ENCODE measurements around the gene ANXA6. TPM values are rescaled to one million over a fixed set of nuclear protein-coding genes. Genes with fewer than 3 reads are reported as not detected.

The ANXA6 gene
- total RNA-seq, 1 experiment from 2014 or later: 98.7 TPM

GRCh38 chr5:151128817-151129216 lies 28.8 kb downstream of the ANXA6 start:
- Mint-ChIP-seq H3K4me1 (peaks cover 10 to 13% of the 10 kb centered on the region in 2 experiments), H3K4me3 (no peak overlapping the region), H3K27ac (0 out of 7 replicates have a peak overlapping the region, but pooled peaks of 1 of the 3 experiments have one; percentile 32), H3K27me3 (ENCODE audit: low read depth) (no peaks in the 10 kb centered on the region), H3K9me3 (no peaks in the 10 kb centered on the region), H3K36me3 (ENCODE audit: insufficient read depth in 1 of 3, low read depth in 3 of 3) (peaks cover 19 to 71% (median 55%) of the 10 kb centered on the region in 3 experiments; a peak in 6 of 7 replicates)
- H3K9ac ChIP-seq (ENCODE audit: extremely low read depth, insufficient read length, low read length): no peak overlapping the region
- no peak overlapping the region for H4K91ac ChIP-seq (ENCODE audit: insufficient read length, low read depth, low read length)
- H3K4me2 ChIP-seq (ENCODE audit: insufficient read depth, insufficient read length, low read length): no peak overlapping the region
- H2BK20ac ChIP-seq (ENCODE audit: low read depth, low read length, poor library complexity, severe bottlenecking): no peak overlapping the region
- H3K18ac ChIP-seq (ENCODE audit: insufficient read length, low read depth, low read length): no peak overlapping the region
- H3K4ac ChIP-seq (ENCODE audit: low read depth, low read length): no peak overlapping the region
- H3K79me1 ChIP-seq (ENCODE audit: insufficient read depth, low read depth, low read length, poor library complexity, severe bottlenecking): no peaks in the 10 kb centered on the region
- DNase-seq: no peak
- H3K14ac ChIP-seq (ENCODE audit: insufficient read depth, low read length): no peak overlapping the region
- no peaks in the 10 kb centered on the region for H3K79me2 ChIP-seq (ENCODE audit: insufficient read depth, low read length)
- H2BK12ac ChIP-seq (ENCODE audit: insufficient read length, low read depth, low read length): no peak overlapping the region
- H4K5ac ChIP-seq (ENCODE audit: insufficient read length, low read depth, low read length): no peak overlapping the region
- H3K27ac ChIP-seq (ENCODE audit: insufficient read length, low read depth, low read length): no peak overlapping the region
- no peak overlapping the region for H4K8ac ChIP-seq (replicated peaks; ENCODE audit: insufficient read length, low read depth, low read length)
- peaks cover 2% of the 10 kb centered on the region for H4K20me1 ChIP-seq (ENCODE audit: control insufficient read depth, insufficient read depth, insufficient read length)
- TF ChIP-seq, protein P1, sequence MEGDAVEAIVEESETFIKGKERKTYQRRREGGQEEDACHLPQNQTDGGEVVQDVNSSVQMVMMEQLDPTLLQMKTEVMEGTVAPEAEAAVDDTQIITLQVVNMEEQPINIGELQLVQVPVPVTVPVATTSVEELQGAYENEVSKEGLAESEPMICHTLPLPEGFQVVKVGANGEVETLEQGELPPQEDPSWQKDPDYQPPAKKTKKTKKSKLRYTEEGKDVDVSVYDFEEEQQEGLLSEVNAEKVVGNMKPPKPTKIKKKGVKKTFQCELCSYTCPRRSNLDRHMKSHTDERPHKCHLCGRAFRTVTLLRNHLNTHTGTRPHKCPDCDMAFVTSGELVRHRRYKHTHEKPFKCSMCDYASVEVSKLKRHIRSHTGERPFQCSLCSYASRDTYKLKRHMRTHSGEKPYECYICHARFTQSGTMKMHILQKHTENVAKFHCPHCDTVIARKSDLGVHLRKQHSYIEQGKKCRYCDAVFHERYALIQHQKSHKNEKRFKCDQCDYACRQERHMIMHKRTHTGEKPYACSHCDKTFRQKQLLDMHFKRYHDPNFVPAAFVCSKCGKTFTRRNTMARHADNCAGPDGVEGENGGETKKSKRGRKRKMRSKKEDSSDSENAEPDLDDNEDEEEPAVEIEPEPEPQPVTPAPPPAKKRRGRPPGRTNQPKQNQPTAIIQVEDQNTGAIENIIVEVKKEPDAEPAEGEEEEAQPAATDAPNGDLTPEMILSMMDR (conservative IDR thresholded peaks at IDR 0.05): no peak
- H3T11ph ChIP-seq (ENCODE audit: low read length): no peak overlapping the region
- no peak overlapping the region for H2BK5ac ChIP-seq (ENCODE audit: insufficient read length, low read length)
- no peak overlapping the region for H2BK120ac ChIP-seq (ENCODE audit: low read depth, low read length, poor library complexity, severe bottlenecking)
- H3K23ac ChIP-seq (ENCODE audit: insufficient read length, low read depth, low read length): no peak overlapping the region
- H3K23me2 ChIP-seq (ENCODE audit: insufficient read length, low read depth, low read length, poor library complexity, severe bottlenecking): no peaks in the 10 kb centered on the region
- H2BK15ac ChIP-seq (ENCODE audit: low read depth, low read length): no peak overlapping the region
- H2AFZ ChIP-seq (ENCODE audit: low read length): no peak overlapping the region
- WGBS (ENCODE audit: extremely low coverage, insufficient read length, low lambda C conversion rate): no CpG with 5 or more reads among the region's 4 CpGs
- no peaks in the 10 kb centered on the region for H3K9me3 ChIP-seq (ENCODE audit: control insufficient read depth, low read depth, low read length)
- H3K27me3 ChIP-seq (ENCODE audit: insufficient read depth, low read length): no peaks in the 10 kb centered on the region
- no peak overlapping the region for H2AK5ac ChIP-seq (ENCODE audit: insufficient read length, low read length)
- H3K4me1 ChIP-seq (ENCODE audit: insufficient read depth, low read length): no peaks in the 10 kb centered on the region; the same call in 1 of the 2 replicates
- no peak overlapping the region for H3K56ac ChIP-seq (ENCODE audit: insufficient read length, low read depth, low read length)
